Measurements from ENCODE around the gene TMEM178A.

The TMEM178A gene

GRCh38 chr2:39679805-39680204 is 14.1 kb downstream of the TMEM178A start:
- no peak for DNase-seq (ENCODE audit: low spot score)

GRCh38 chr2:39682066-39682692 is 16.5 kb downstream of the TMEM178A start:
- DNase-seq (ENCODE audit: low spot score), result no peak

- no peak for DNase-seq (ENCODE audit: low spot score)
Observed at GRCh38 chr2:39683022-39683699, 17.4 kb downstream of the TMEM178A start.

GRCh38 chr2:39684464-39684863 is 18.7 kb downstream of the TMEM178A start:
- no peak for DNase-seq (ENCODE audit: low spot score)

GRCh38 chr2:39685126-39685525 is 19.4 kb downstream of the TMEM178A start:
- DNase-seq (ENCODE audit: low spot score), result no peak

- DNase-seq (ENCODE audit: low spot score), result no peak
Observed at GRCh38 chr2:39686456-39686855, 20.7 kb downstream of the TMEM178A start.

- no peak for DNase-seq (ENCODE audit: low spot score)
Observed at GRCh38 chr2:39688181-39688580, 22.5 kb downstream of the TMEM178A start.

- no peak for DNase-seq (ENCODE audit: low spot score)
Observed at GRCh38 chr2:39689272-39689841, 23.6 kb downstream of the TMEM178A start.

- DNase-seq (ENCODE audit: low spot score), result no peak
Observed at GRCh38 chr2:39689876-39690275, 24.2 kb downstream of the TMEM178A start.

GRCh38 chr2:39693245-39693644 is 27.5 kb downstream of the TMEM178A start:
- DNase-seq (ENCODE audit: low spot score), result no peak

GRCh38 chr2:39696101-39696553 is 30.4 kb downstream of the TMEM178A start:
- DNase-seq (ENCODE audit: low spot score), result peak; percentile 58

GRCh38 chr2:39696838-39697237 is 31.1 kb downstream of the TMEM178A start:
- peak; percentile 53 for DNase-seq (ENCODE audit: low spot score)

GRCh38 chr2:39697454-39697853 is 31.7 kb downstream of the TMEM178A start:
- DNase-seq (ENCODE audit: low spot score), result no peak

GRCh38 chr2:39701137-39701536 is 35.4 kb downstream of the TMEM178A start:
- DNase-seq (ENCODE audit: low spot score), result no peak

- DNase-seq (ENCODE audit: low spot score), result no peak
Observed at GRCh38 chr2:39703181-39703872, 37.6 kb downstream of the TMEM178A start.

GRCh38 chr2:39704540-39704939 is 38.8 kb downstream of the TMEM178A start:
- no peak for DNase-seq (ENCODE audit: low spot score)

GRCh38 chr2:39705638-39706037 is 39.9 kb downstream of the TMEM178A start:
- no peak for DNase-seq (ENCODE audit: low spot score)

GRCh38 chr2:39706312-39706711 is 40.6 kb downstream of the TMEM178A start:
- no peak for DNase-seq (ENCODE audit: low spot score)

GRCh38 chr2:39706945-39707344 is 41.2 kb downstream of the TMEM178A start:
- DNase-seq (ENCODE audit: low spot score), result no peak

GRCh38 chr2:39708003-39708402 is 42.3 kb downstream of the TMEM178A start:
- DNase-seq (ENCODE audit: low spot score), result no peak

- no peak for DNase-seq (ENCODE audit: low spot score)
Observed at GRCh38 chr2:39710807-39711206, 45.1 kb downstream of the TMEM178A start.

GRCh38 chr2:39712953-39713352 is 47.2 kb downstream of the TMEM178A start:
- DNase-seq (ENCODE audit: low spot score), result no peak

GRCh38 chr2:39715095-39715494 is 49.4 kb downstream of the TMEM178A start:
- no peak for DNase-seq (ENCODE audit: low spot score)
